Measurements from ENCODE around the gene ADGB.
"Not testable (repeated sequence)": the region's sequence is repeated elsewhere in the genome, so short reads cannot be mapped to it uniquely, and the experiment has no call there.

The ADGB gene

GRCh38 chr6:146598772-146599405, at the start of gene ADGB:
Gene ADGB, plus strand, starts transcription at chr6:146598972. Its CDS starts 69 bp downstream, at chr6:146599041.
- DNase-seq (ENCODE audit: low read depth, low spot score): peak; percentile 16

GRCh38 chr6:146550911-146551310, 47.9 kb upstream of the ADGB start:
- no peak for DNase-seq (ENCODE audit: low read depth, low spot score)

- no peak for DNase-seq (ENCODE audit: low read depth, low spot score)
Observed at GRCh38 chr6:146551545-146551944, 47.2 kb upstream of the ADGB start.

DNA sequence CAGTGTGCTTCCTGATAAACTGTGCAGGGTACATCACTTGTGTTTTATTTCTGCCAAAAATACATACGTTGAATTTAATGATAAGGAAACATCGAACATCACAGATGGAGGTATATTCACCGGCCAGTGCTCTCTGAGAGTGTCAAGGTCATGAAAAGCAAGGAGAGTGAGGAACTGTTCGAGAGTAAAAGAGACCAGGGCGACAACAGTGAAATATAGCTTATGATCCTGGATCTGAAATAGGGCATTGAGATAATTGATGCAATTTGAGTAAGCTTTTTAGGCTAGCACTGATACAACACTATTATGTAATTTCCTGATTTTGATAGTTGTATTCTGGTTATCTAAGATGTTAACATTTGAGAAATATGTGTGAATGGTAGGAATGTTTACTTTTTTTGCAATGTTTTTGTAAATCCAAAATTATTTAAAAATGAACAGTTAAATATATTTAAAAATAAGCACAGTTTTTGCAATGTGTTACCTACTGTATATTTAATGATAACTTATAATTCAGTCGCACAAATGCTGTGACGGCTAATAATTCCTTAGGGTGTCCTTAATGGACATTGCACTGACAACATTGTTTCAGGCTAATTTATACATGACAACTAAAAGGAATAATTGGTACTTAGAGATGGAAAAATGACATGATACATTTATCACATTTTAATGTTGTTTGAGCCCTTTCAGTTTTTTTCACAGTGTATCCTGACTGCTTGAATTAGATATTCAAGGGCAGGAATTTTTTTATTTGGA, 45.2 kb upstream of the ADGB start:
- DNase-seq (ENCODE audit: low read depth, low spot score): no peak

DNA sequence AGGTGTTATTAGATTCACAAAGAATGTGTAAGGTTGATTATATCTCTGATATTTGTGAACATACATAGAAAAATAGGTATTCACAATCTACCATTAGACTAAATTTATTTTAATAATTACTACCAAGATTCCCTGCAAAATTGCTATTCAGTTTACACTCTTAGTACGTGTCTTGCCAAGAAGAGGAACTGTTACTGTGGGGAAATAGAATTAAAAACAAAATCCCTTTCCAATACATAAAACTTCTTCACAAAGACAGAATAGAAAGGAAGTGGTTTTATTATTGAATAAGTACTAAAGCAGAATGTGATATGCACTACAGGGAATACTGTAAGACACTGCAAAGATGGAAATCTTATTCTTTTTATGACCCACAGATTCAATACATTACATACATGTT, 38.2 kb upstream of the ADGB start:
- no peak for DNase-seq (ENCODE audit: low read depth, low spot score)

DNA sequence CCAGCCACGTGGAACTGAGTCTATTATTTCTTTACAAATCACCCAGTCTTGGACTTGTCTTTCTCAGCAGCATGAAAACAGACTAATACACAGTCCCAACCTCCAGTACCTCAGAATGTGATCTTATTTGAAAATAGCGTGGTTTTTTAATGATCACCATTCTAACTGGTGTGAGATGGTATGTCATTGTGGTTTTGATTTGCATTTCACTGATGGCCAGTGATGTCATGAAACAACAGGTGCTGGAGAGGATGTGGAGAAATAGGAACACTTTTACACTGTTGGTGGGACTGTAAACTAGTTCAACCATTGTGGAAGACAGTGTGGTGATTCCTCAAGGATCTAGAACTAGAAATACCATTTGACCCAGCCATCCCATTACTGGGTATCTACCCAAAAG, 32.1 kb upstream of the ADGB start:
- not testable (repeated sequence) for DNase-seq (ENCODE audit: low read depth, low spot score)

GRCh38 chr6:146568619-146569018, 30.2 kb upstream of the ADGB start:
- DNase-seq (ENCODE audit: low read depth, low spot score): not testable (repeated sequence)

GRCh38 chr6:146574211-146574610, 24.6 kb upstream of the ADGB start:
- DNase-seq (ENCODE audit: low read depth, low spot score): no peak

DNA sequence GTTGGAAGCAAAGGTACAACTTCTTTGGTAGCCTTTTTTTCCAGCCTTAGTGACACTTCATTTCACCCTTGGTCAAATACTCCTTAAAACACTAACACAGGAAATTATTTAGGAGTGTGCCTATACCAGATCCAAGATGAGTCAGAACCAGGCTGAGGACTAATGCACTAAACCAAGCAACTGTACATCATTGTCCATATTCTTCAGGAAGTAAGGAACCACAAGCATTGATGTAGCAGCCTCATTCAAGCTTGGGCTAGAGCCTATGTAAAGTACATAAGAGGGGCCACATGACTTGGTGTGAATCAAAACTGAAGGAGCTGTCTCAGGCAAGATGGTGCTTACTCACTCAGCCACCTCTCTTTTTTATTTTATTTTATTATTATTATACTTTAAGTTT, 20.7 kb upstream of the ADGB start:
- DNase-seq (ENCODE audit: low read depth, low spot score): no peak

DNA sequence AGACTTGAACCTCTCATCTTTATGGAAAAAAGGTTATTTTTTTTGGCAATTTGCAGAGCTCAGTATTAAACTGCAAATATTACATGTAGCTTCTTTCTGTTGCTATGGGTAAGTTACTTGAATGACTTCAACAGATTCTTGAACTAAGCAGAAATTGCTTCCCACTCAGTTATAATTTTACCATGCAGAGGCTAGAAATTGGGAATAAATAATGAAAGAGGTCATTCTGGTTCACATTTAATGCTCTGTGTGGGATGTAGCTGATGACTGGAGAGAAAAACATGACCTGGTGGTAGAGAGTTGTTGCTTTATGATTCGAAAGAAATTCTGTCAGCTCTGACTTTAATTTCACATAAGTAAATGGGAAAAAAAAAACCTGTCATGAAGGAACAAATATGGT, 16.8 kb upstream of the ADGB start:
- no peak for DNase-seq (ENCODE audit: low read depth, low spot score)

GRCh38 chr6:146582857-146583256, 15.9 kb upstream of the ADGB start:
- DNase-seq (ENCODE audit: low read depth, low spot score): no peak

GRCh38 chr6:146583966-146584365, 14.8 kb upstream of the ADGB start:
- DNase-seq (ENCODE audit: low read depth, low spot score): no peak

- no peak for DNase-seq (ENCODE audit: low read depth, low spot score)
Observed at GRCh38 chr6:146587459-146587858, 11.3 kb upstream of the ADGB start.

- no peak for DNase-seq (ENCODE audit: low read depth, low spot score)
Observed at GRCh38 chr6:146590492-146590891, 8.3 kb upstream of the ADGB start.

GRCh38 chr6:146592451-146592850, 6.3 kb upstream of the ADGB start:
- no peak for DNase-seq (ENCODE audit: low read depth, low spot score)

DNA sequence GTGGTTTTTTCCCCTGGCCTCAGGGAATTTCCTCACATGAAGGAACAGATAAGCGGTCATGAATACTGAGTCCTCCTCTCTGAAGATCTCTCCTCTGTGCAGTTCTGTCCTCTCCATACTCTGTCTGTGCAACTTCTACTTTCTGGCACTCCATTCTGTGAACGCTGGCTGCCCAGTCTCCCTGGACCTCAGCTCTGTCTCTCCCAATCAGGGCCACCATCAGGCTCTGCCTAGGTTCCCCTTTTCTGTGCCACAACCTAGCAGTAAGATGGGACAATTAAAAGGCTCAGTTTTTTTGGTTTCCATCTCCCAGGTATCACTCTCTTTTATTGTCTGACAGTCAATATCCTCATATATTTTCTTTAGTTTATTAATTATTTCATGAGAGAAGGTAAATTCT, 4.8 kb upstream of the ADGB start:
- no peak for DNase-seq (ENCODE audit: low read depth, low spot score)

DNA sequence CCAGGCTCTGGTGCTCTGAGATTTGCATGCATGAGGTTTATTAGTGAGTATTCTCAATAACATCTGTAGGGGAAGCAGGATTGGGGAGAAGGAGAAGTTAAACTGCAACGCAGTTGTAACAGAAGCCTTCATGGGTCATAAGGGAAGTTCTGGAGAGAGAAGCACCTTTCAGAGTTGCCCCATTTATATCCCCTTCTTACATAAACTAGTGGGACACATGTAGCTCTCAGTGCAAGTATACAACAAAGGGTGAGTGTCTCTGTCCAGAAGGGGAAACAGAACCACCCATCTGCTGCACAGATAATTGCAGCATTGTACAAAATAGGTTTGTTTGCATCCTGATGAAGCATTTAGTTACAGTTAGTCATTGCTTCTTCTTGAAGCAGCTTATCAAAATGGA, 4.3 kb upstream of the ADGB start:
- no peak for DNase-seq (ENCODE audit: low read depth, low spot score)

DNA sequence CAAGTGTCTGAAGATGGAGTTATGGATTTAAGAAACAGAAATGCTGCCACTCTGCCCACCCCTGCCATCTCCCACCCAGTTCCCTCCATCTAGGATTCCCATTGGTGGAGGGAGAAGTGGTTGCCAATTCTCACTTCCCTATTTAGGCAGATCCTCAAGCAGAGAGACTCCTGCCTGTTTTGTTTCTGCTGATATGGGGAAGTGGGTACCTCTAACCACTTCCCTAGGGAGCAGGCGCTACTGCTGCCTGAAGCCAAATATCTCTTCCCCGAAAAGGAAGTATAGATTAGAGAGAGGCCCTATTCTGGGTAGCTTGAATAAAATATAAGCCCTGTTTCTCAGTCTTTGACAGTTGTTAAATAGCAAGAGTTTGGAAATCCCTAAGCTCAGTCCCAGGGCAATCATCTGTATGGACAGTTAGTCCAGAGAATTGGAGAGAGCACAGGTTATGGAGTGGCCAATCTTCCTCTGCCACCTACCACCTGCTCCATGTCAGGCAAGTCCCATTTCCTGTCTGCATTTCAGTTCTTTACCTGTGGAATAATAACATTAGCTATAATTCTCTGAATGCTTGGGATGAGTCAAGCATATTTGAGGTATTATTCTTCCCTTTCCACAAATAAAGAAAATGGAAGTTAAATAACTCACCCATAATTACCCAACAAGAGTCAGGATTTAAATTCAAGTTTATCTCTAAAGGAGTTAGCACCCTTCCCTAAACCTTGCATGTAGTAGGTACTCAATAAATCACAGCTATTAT, 2.6 kb upstream of the ADGB start:
- no peak for DNase-seq (ENCODE audit: low read depth, low spot score)

GRCh38 chr6:146601352-146601751, 2.6 kb downstream of the ADGB start:
- DNase-seq (ENCODE audit: low read depth, low spot score): no peak

- no peak for DNase-seq (ENCODE audit: low read depth, low spot score)
Observed at GRCh38 chr6:146602526-146602925, 3.8 kb downstream of the ADGB start.

- no peak for DNase-seq (ENCODE audit: low read depth, low spot score)
Observed at GRCh38 chr6:146613947-146614346, 15.2 kb downstream of the ADGB start.

DNA sequence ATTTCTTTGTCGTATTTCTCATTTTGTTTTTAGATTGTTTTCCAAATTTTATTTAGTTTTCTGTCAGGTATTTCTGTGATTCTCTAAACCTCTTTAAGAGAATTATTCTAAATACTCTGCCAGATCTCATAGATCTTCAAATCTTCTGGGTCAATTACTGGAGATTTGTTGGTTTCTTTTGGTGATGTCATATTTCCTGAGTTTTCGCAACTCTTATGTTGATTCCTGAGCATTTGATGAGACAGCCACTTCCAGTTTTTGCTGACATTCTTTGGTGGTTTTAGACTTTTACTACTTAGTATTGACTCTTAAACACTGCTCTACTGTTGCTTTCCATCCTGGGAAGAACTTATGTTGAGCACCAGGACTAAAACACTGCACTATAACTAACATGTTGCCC, 21.9 kb downstream of the ADGB start:
- no peak for DNase-seq (ENCODE audit: low read depth, low spot score)

GRCh38 chr6:146628350-146628749, 29.6 kb downstream of the ADGB start:
- DNase-seq (ENCODE audit: low read depth, low spot score): no peak
